PC-3 (cell line): ENCODE results near the gene EDDM3A. TPM values are rescaled to one million over a fixed set of nuclear protein-coding genes. Genes with fewer than 3 reads are reported as not detected.
A peak's percentile ranks its signal among the peaks of the same experiment; 100 is the strongest.

ENCODE experiments used
- ATAC-seq: fragments of 200-7000 bp; cut with Tn5 transposase; 2 replicates; pipeline ENCODE4 v1.9.1; 2020; ENCODE audit warnings: mild to moderate bottlenecking, moderate library complexity
- BruUV-seq: library from RNA; stranded (reverse); fragments of 400-500 nt; replicated peaks from 2 replicates; lab custom pipeline; 2021; lab: Mats Ljungman, UMichigan
- CTCF ChIA-PET: fragments of 300-600 bp; sonication (Branson Sonifier 250); formaldehyde crosslinking; loops from one replicate; lab custom pipeline; 2022; ENCODE audit warnings: antibody characterized with exemption; lab: Charles Lee
- POLR2A ChIA-PET: fragments of 300-600 bp; sonication (Branson Sonifier 250); formaldehyde crosslinking; loops from one replicate; lab custom pipeline; 2022; ENCODE audit warnings: antibody characterized with exemption; ENCODE audit not compliant: unreplicated experiment; lab: Charles Lee
- DNase-seq: peaks from one replicate; pipeline ENCODE4 v3.0.0-alpha.2; 2015
- H2AFZ ChIP-seq: fragments of 300-600 bp; sonication (generic); 2 replicates; pipeline ENCODE4 v1.6.0; 2016; ENCODE audit warnings: antibody characterized with exemption, low read length
- H3F3A ChIP-seq: fragments of 300-600 bp; sonication (generic); one replicate; pipeline ENCODE4 v1.6.0; 2017; ENCODE audit warnings: antibody characterized with exemption, low read length, control low read depth, mild to moderate bottlenecking; ENCODE audit not compliant: unreplicated experiment
- H3K27ac ChIP-seq: fragments of 300-600 bp; sonication (generic); 2 replicates; pipeline ENCODE4 v1.5.1; 2016; ENCODE audit warnings: mild to moderate bottlenecking, low read length
- H3K27me3 ChIP-seq: fragments of 300-600 bp; sonication (generic); 2 replicates; pipeline ENCODE4 v1.6.1; 2016; ENCODE audit warnings: low read length, mixed read lengths
- H3K36me3 ChIP-seq: fragments of 300-600 bp; sonication (generic); 2 replicates; pipeline ENCODE4 v1.6.1; 2016; ENCODE audit warnings: low read depth, mixed run types, low read length, mixed read lengths
- H3K4me1 ChIP-seq: fragments of 300-600 bp; sonication (generic); 2 replicates; pipeline ENCODE4 v1.5.1; 2016; ENCODE audit warnings: low read length; ENCODE audit not compliant: insufficient read depth
- H3K4me2 ChIP-seq: fragments of 300-600 bp; sonication (generic); 2 replicates; pipeline ENCODE4 v1.6.0; 2016; ENCODE audit warnings: low read length
- H3K4me3 ChIP-seq: fragments of 300-600 bp; sonication (generic); 2 replicates; pipeline ENCODE4 v1.5.1; 2016; ENCODE audit warnings: mild to moderate bottlenecking, low read length, mixed read lengths
- H3K79me2 ChIP-seq: fragments of 300-600 bp; sonication (generic); 2 replicates; pipeline ENCODE4 v1.6.1; 2017; ENCODE audit warnings: low read length, mixed read lengths
- H3K9ac ChIP-seq: fragments of 300-600 bp; sonication (generic); 2 replicates; pipeline ENCODE4 v1.6.0; 2016; ENCODE audit warnings: mild to moderate bottlenecking, low read length
- H3K9me2 ChIP-seq: fragments of 300-600 bp; sonication (generic); replicated peaks from 2 replicates; pipeline ENCODE4 v1.6.1; 2016; ENCODE audit warnings: mixed run types, low read length, mixed read lengths
- H3K9me3 ChIP-seq: fragments of 300-600 bp; sonication (generic); 2 replicates; pipeline ENCODE4 v1.6.1; 2016; ENCODE audit warnings: low read length, mixed read lengths
- H4K20me1 ChIP-seq: fragments of 300-600 bp; sonication (generic); 2 replicates; pipeline ENCODE4 v1.6.1; 2016; ENCODE audit warnings: low read length, mixed read lengths
- EZH2 ChIP-seq: fragments of 300-600 bp; sonication (generic); IDR thresholded peaks from one replicate; pipeline ENCODE4 v1.6.1; 2017; ENCODE audit warnings: antibody characterized with exemption, mild to moderate bottlenecking, low read length; ENCODE audit not compliant: unreplicated experiment
- EZH2phosphoT487 ChIP-seq: fragments of 300-600 bp; sonication (generic); IDR thresholded peaks from 2 replicates; pipeline ENCODE4 v1.6.1; 2018; ENCODE audit warnings: mild to moderate bottlenecking, antibody characterized with exemption, low read length, borderline replicate concordance
- intact Hi-C: fragments of 100-400 bp; cut with micrococcal nuclease; formaldehyde crosslinking; loops from 2 replicates; pipeline ENCODE4 v1.9.0; 2023
- total RNA-seq: library from RNA; depleted of rRNA; stranded (reverse); fragments of >200 nt; gene quantifications from 2 replicates; pipeline ENCODE4 v1.2.3, GENCODE V29; 2014
- TF ChIP-seq, protein P1 (sequence below): fragments of 300-600 bp; sonication (generic); conservative IDR thresholded peaks from 2 replicates; pipeline ENCODE4 v1.5.1; 2017; ENCODE audit warnings: antibody characterized with exemption, low read depth, mild to moderate bottlenecking, low read length

EDDM3A gene
- total RNA-seq, 1 experiment from 2014 or later = not detected

DNA sequence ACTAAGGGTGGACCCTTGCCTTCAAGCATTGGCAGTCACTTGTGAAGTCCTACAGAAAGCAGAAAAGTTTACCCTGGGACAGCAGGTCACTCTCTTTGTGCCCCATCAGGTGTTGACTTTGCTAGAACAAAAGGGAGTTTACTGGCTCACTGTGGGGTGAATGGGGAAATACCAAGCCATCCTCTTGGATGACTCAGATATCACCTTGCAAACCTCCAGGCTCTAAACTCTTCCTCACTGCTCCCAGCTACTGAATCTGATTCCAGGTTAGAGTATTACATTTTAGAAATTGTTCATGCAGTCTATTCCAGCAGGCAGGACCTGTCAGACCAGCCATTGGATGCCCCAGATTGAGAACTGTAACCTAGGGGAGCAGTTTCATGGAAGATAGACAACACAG lies 15.3 kb downstream of the EDDM3A start:
- Histone ChIP-seq H3K4me3 (no peak overlapping the region), H3K27me3 (peaks cover 9% of the 10 kb centered on the region; the same call in 1 of the 2 replicates), H3K9ac (no peak overlapping the region), H3K9me2 (no peaks in the 10 kb centered on the region), H3K36me3 (no peaks in the 10 kb centered on the region), H3K4me2 (no peak overlapping the region), H2AFZ (no peak overlapping the region), H3K79me2 (no peaks in the 10 kb centered on the region), H3K4me1 (no peaks in the 10 kb centered on the region), H3K9me3 (no peaks in the 10 kb centered on the region), H3F3A (no peaks in the 10 kb centered on the region), H3K27ac (no peak overlapping the region), H4K20me1 (no peaks in the 10 kb centered on the region)
- ChIA-PET POLR2A (no interaction called here), CTCF (no interaction called here)
- DNase-seq = peak; percentile 37
- intact Hi-C loops = no loop called here
- BruUV-seq = no TSS peak
- no peak for TF ChIP-seq EZH2
- TF ChIP-seq, protein P1, sequence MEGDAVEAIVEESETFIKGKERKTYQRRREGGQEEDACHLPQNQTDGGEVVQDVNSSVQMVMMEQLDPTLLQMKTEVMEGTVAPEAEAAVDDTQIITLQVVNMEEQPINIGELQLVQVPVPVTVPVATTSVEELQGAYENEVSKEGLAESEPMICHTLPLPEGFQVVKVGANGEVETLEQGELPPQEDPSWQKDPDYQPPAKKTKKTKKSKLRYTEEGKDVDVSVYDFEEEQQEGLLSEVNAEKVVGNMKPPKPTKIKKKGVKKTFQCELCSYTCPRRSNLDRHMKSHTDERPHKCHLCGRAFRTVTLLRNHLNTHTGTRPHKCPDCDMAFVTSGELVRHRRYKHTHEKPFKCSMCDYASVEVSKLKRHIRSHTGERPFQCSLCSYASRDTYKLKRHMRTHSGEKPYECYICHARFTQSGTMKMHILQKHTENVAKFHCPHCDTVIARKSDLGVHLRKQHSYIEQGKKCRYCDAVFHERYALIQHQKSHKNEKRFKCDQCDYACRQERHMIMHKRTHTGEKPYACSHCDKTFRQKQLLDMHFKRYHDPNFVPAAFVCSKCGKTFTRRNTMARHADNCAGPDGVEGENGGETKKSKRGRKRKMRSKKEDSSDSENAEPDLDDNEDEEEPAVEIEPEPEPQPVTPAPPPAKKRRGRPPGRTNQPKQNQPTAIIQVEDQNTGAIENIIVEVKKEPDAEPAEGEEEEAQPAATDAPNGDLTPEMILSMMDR = no peak
- TF ChIP-seq EZH2phosphoT487 = no peak
- no peak for ATAC-seq

DNA sequence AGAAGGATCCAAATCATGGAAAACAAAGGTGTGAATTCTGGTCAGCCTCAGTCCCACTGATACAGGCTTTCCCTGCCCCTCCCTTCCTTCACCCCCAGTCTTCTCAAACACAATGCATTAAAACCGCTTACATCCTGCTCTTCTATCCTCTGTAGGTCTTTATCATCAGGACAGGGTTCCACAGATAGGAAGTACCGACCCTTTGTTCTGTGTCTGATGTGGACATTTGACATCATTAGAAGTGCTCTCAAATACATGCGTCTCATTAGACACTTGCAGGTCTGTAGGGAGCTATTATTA lies 22.9 kb downstream of the EDDM3A start:
- Histone ChIP-seq H3K4me2 (no peak overlapping the region), H3K4me3 (no peak overlapping the region), H3K9me2 (no peaks in the 10 kb centered on the region), H3K9me3 (no peaks in the 10 kb centered on the region), H3K9ac (no peak overlapping the region), H3K27me3 (peaks cover 56% of the 10 kb centered on the region), H4K20me1 (no peaks in the 10 kb centered on the region), H3K36me3 (no peaks in the 10 kb centered on the region), H3F3A (no peaks in the 10 kb centered on the region), H3K4me1 (no peaks in the 10 kb centered on the region), H2AFZ (no peak overlapping the region), H3K27ac (no peak overlapping the region), H3K79me2 (no peaks in the 10 kb centered on the region)
- TF ChIP-seq EZH2phosphoT487 = no peak
- TF ChIP-seq EZH2 = no peak
- TF ChIP-seq, protein P1 = no peak
- intact Hi-C loops = no loop called here
- ChIA-PET CTCF (no interaction called here), POLR2A (no interaction called here)
- DNase-seq = no peak
- no TSS peak for BruUV-seq
- no peak for ATAC-seq

DNA sequence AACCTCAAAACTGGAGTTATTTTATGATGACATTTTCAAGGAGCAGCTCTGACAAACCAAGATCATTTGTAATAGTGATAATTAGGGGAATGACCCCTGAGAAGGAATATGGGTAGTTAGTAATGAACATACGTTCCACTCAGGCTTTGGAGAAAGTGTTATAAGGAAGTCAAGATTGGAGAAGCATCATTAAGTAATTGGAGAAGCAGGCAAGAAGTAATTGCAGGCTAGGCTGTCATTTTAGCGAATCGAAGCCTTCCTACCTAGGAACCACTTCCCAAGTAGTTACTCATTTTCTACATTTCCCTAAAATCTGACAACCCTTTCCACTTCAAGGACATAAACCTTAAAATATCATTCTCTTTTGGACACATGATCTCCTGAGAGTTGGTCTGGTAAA lies 23.7 kb downstream of the EDDM3A start:
- Histone ChIP-seq H3K4me1 (no peaks in the 10 kb centered on the region), H3K4me3 (no peak overlapping the region), H3K27ac (no peak overlapping the region), H2AFZ (no peak overlapping the region), H3K79me2 (no peaks in the 10 kb centered on the region), H3K9me2 (no peaks in the 10 kb centered on the region), H3K27me3 (peaks cover 54% of the 10 kb centered on the region), H4K20me1 (no peaks in the 10 kb centered on the region), H3K4me2 (no peak overlapping the region), H3K9ac (no peak overlapping the region), H3K36me3 (no peaks in the 10 kb centered on the region), H3K9me3 (no peaks in the 10 kb centered on the region), H3F3A (no peaks in the 10 kb centered on the region)
- ATAC-seq (no peak), DNase-seq (no peak)
- ChIA-PET POLR2A (no interaction called here), CTCF (no interaction called here)
- intact Hi-C loops = no loop called here
- TF ChIP-seq, protein P1 = no peak
- no peak for TF ChIP-seq EZH2phosphoT487
- TF ChIP-seq EZH2 = no peak
- BruUV-seq = no TSS peak
